Daoy (cell line): Measurements from ENCODE around the gene ACOT2. TPM values are rescaled to one million over a fixed set of nuclear protein-coding genes. Genes with fewer than 3 reads are reported as not detected.

ENCODE experiments used
- DNase-seq: peaks from one replicate; pipeline ENCODE4 v3.0.0-alpha.2; 2015; ENCODE audit warnings: low read depth
- total RNA-seq: library from RNA; depleted of rRNA; stranded (reverse); fragments of >200 nt; shearing (Covaris generic); gene quantifications from 2 replicates; pipeline ENCODE4 v1.2.3, GENCODE V29; 2014; rRNA removed

Gene ACOT2
- total RNA-seq, 1 experiment from 2014 or later = 32.2 TPM

- DNase-seq = no peak
These were observed 44.5 kb downstream of the ACOT2 start for GRCh38 chr14:73613419-73613963.

- no peak for DNase-seq
These were observed 47.8 kb downstream of the ACOT2 start for GRCh38 chr14:73616831-73617230.

GRCh38 chr14:73619524-73619923 is 50.5 kb downstream of the ACOT2 start:
- DNase-seq = no peak

- no peak for DNase-seq
These were observed 51.3 kb downstream of the ACOT2 start for GRCh38 chr14:73620268-73620667.

GRCh38 chr14:73623504-73624054 is 54.6 kb downstream of the ACOT2 start:
- DNase-seq = no peak

Other genes starting within 250 kb of the ACOT2 start
- 12.9 and 15.2 TPM in 2 replicates for gene NUMB, start 110.7 kb upstream of the ACOT2 start, total RNA-seq
- 10.6 and 16.1 TPM in 2 replicates for gene RIOX1, start 78.3 kb upstream of the ACOT2 start, total RNA-seq
- gene ACOT1, start 32.1 kb upstream of the ACOT2 start, total RNA-seq = 2.6 and 5.1 TPM in 2 replicates
- 0.11 TPM in 1 of 2 replicates, not detected in the other for gene HEATR4, start 10.3 kb upstream of the ACOT2 start, total RNA-seq
- gene ACOT4, start 22.7 kb downstream of the ACOT2 start, total RNA-seq = 0.39 and 1.1 TPM in 2 replicates
- not detected in 2 replicates for gene ACOT6, start 43.3 kb downstream of the ACOT2 start, total RNA-seq
- 13.3 and 40.2 TPM in 2 replicates for gene DNAL1, start 75.8 kb downstream of the ACOT2 start, total RNA-seq
- 20.2 and 22.4 TPM in 2 replicates for gene PNMA1, start 145.2 kb downstream of the ACOT2 start, total RNA-seq